CD14-positive monocyte (primary cell): ENCODE measurements around the gene LRRC74A. TPM values are rescaled to one million over a fixed set of nuclear protein-coding genes. Genes with fewer than 3 reads are reported as not detected.
"Not testable (repeated sequence)": the region's sequence is repeated elsewhere in the genome, so short reads cannot be mapped to it uniquely, and the experiment has no call there.

Source experiments
- DNase-seq, 3 donors: peaks; one replicate each; pipeline ENCODE4 v3.0.0-alpha.2; 2011 to 2022
- H2AFZ ChIP-seq: 2 replicates; pipeline ENCODE4 v1.6.0; 2012; ENCODE audit warnings: mild to moderate bottlenecking, low read depth, low read length, inconsistent platforms; ENCODE audit not compliant: insufficient read depth, poor library complexity, severe bottlenecking
- H3K27ac ChIP-seq, 2 donors: 1 replicate in 1 of 2; 2 replicates in 1 of 2; pipeline ENCODE4 v1.5.1; 2012 to 2013; ENCODE audit warnings: low read length in 2 of 2, control low read depth in 1 of 2, inconsistent platforms in 1 of 2, low read depth in 1 of 2, mild to moderate bottlenecking in 1 of 2
- H3K27me3 ChIP-seq, 2 donors: one replicate each; pipeline versions ENCODE4 v1.6.0 to v1.6.1; 2011 to 2013; ENCODE audit warnings: low read length in 2 of 2; ENCODE audit not compliant: control insufficient read depth in 2 of 2, insufficient read depth in 2 of 2
- H3K36me3 ChIP-seq, 2 donors: replicated peaks in 1 of 2; 1 replicate in 1 of 2; 2 replicates in 1 of 2; pipeline versions ENCODE4 v1.5.1 to v1.6.1; 2012 to 2013; ENCODE audit warnings: low read length in 2 of 2, control low read depth in 1 of 2, inconsistent platforms in 1 of 2, mild to moderate bottlenecking in 1 of 2; ENCODE audit not compliant: insufficient read depth in 2 of 2, control insufficient read depth in 1 of 2
- H3K4me1 ChIP-seq, 2 donors: 1 replicate in 1 of 2; 2 replicates in 1 of 2; pipeline versions ENCODE4 v1.5.1 to v1.6.1; 2012 to 2013; ENCODE audit warnings: low read length in 2 of 2, control low read depth in 1 of 2, inconsistent platforms in 1 of 2, mild to moderate bottlenecking in 1 of 2, moderate library complexity in 1 of 2; ENCODE audit not compliant: insufficient read depth in 2 of 2, control insufficient read depth in 1 of 2
- H3K4me2 ChIP-seq: replicated peaks from 2 replicates; pipeline ENCODE3; 2012; ENCODE audit warnings: low read length, moderate library complexity, mild to moderate bottlenecking; ENCODE audit not compliant: poor library complexity, severe bottlenecking; ENCODE audit errors: extremely low read depth
- H3K4me3 ChIP-seq, 3 experiments: fragments of 200-600 bp in 1 of 3; sonication (generic) in 1 of 3; replicated peaks in 1 of 3; 1 replicate in 2 of 3; 2 replicates in 1 of 3; pipeline ENCODE4 v1.5.1; 2011 to 2013; ENCODE audit warnings: low read length in 3 of 3, mild to moderate bottlenecking in 3 of 3, control low read depth in 2 of 3, low read depth in 2 of 3, inconsistent platforms in 1 of 3, moderate library complexity in 1 of 3
- H3K79me2 ChIP-seq: 2 replicates; pipeline ENCODE4 v1.6.0; 2012; ENCODE audit warnings: mild to moderate bottlenecking, control low read depth, inconsistent platforms, low read length, moderate library complexity; ENCODE audit not compliant: insufficient read depth
- H3K9ac ChIP-seq: 2 replicates; pipeline ENCODE4 v1.6.0; 2017; ENCODE audit warnings: low read length, mild to moderate bottlenecking; ENCODE audit not compliant: insufficient read depth, poor library complexity, severe bottlenecking
- H3K9me3 ChIP-seq, 2 donors: replicated peaks in 1 of 2; 1 replicate in 1 of 2; 2 replicates in 1 of 2; pipeline versions ENCODE4 v1.5.1 to v1.6.1; 2012 to 2013; ENCODE audit warnings: low read length in 2 of 2, control low read depth in 1 of 2; ENCODE audit not compliant: control insufficient read depth in 1 of 2, insufficient read depth in 1 of 2
- H4K20me1 ChIP-seq: 2 replicates; pipeline ENCODE4 v1.6.0; 2012; ENCODE audit warnings: mild to moderate bottlenecking, low read length, control low read depth, moderate library complexity; ENCODE audit not compliant: insufficient read depth
- H3K27ac Mint-ChIP-seq, 7 donors: one replicate each; pipeline ENCODE4 v1.8.0; 2020; ENCODE audit warnings: mild to moderate bottlenecking in 7 of 7, mixed read lengths in 7 of 7, moderate library complexity in 6 of 7, inconsistent platforms in 2 of 7
- H3K27me3 Mint-ChIP-seq, 3 donors: one replicate each; pipeline ENCODE4 v1.8.0; 2021 to 2022; ENCODE audit warnings: low read depth in 3 of 3, mild to moderate bottlenecking in 3 of 3, mixed read lengths in 3 of 3, moderate library complexity in 3 of 3, inconsistent platforms in 1 of 3
- H3K36me3 Mint-ChIP-seq, 2 donors: one replicate each; pipeline ENCODE4 v1.8.0; 2020; ENCODE audit warnings: mixed read lengths in 2 of 2, inconsistent platforms in 1 of 2, mild to moderate bottlenecking in 1 of 2
- H3K4me1 Mint-ChIP-seq: one replicate; pipeline ENCODE4 v1.8.0; 2020; ENCODE audit warnings: mild to moderate bottlenecking, mixed read lengths
- H3K4me3 Mint-ChIP-seq, 2 donors: one replicate each; pipeline ENCODE4 v1.8.0; 2020; ENCODE audit warnings: mild to moderate bottlenecking in 2 of 2, mixed read lengths in 2 of 2, moderate library complexity in 1 of 2
- H3K9me3 Mint-ChIP-seq, 7 donors: one replicate each; pipeline ENCODE4 v1.8.0; 2020 to 2022; ENCODE audit warnings: mixed read lengths in 7 of 7, mild to moderate bottlenecking in 6 of 7, moderate library complexity in 6 of 7, inconsistent platforms in 2 of 7
- CTCF ChIP-seq: fragments of 200-600 bp; IDR thresholded peaks from one replicate; pipeline ENCODE4 v1.8.0; 2022; ENCODE audit warnings: antibody characterized with exemption, mild to moderate bottlenecking
- WGBS: methylation state at CpG from one replicate; pipeline ENCODE4 v1.1.5; 2013; ENCODE audit warnings: missing lambda C conversion rate; ENCODE audit not compliant: insufficient coverage; 5-methylcytosine and 5-hydroxymethylcytosine counted together
- intact Hi-C, 2 donors: fragments of 100-400 bp; cut with micrococcal nuclease; formaldehyde crosslinking; loops; one replicate each; pipeline versions ENCODE4 v1.15.0 to v1.15.1; 2023
- polyA plus RNA-seq, 3 donors: library from polyadenylated mRNA; depleted of rRNA in 1 of 3; unstranded in 2 of 3; stranded (reverse) in 1 of 3; fragments of 300-500 nt in 2 of 3; fragments of >200 nt in 1 of 3; fragmentation: Illumina TruSeq in 2 of 3; gene quantifications; 1 replicate in 2 of 3; 2 replicates in 1 of 3; pipeline ENCODE4 v1.2.3, GENCODE V29; 2012 to 2021

LRRC74A gene
- polyA plus RNA-seq, 3 donors = 0.24 TPM; not detected in 2

GRCh38 chr14:76891391-76891790 is 65.2 kb downstream of the LRRC74A start:
- intact Hi-C loops = no loop called here
- WGBS = 0% methylated on average over 1 of the region's 1 CpG

GRCh38 chr14:76894308-76894707 is 68.1 kb downstream of the LRRC74A start:
- DNase-seq = no peak
- Mint-ChIP-seq H3K36me3 (no peaks in the 10 kb centered on the region), H3K4me1 (no peaks in the 10 kb centered on the region), H3K27me3 (peaks cover 0 to 6% (median 2%) of the 10 kb centered on the region in 3 donors), H3K4me3 (no peak overlapping the region), H3K9me3 (peaks cover 5 to 15% (median 12%) of the 10 kb centered on the region in 7 donors), H3K27ac (peak overlapping the region in 1 of 7 donors; percentile 75)
- Histone ChIP-seq H3K27ac (no peak overlapping the region), H4K20me1 (no peaks in the 10 kb centered on the region), H3K9me3 (peaks cover 8 to 10% of the 10 kb centered on the region in 2 donors), H3K4me1 (no peaks in the 10 kb centered on the region), H2AFZ (no peak overlapping the region), H3K4me2 (no peak overlapping the region), H3K36me3 (no peaks in the 10 kb centered on the region), H3K4me3 (no peak overlapping the region), H3K9ac (no peak overlapping the region), H3K79me2 (no peaks in the 10 kb centered on the region), H3K27me3 (no peaks in the 10 kb centered on the region)
- TF ChIP-seq CTCF = no peak
- WGBS = 100% methylated on average over 3 of the region's 5 CpGs
- intact Hi-C loops = no loop called here

More at GRCh38 chr14:76891391-76891790, 65.2 kb downstream of the LRRC74A start:
- Histone ChIP-seq H4K20me1 (no peaks in the 10 kb centered on the region), H3K4me2 (no peak overlapping the region), H3K79me2 (no peaks in the 10 kb centered on the region), H3K27ac (no peak overlapping the region), H3K4me1 (no peaks in the 10 kb centered on the region), H3K9ac (no peak overlapping the region), H2AFZ (no peak overlapping the region), H3K36me3 (no peaks in the 10 kb centered on the region), H3K4me3 (no peak overlapping the region), H3K27me3 (no peaks in the 10 kb centered on the region), H3K9me3 (peaks cover 8 to 10% of the 10 kb centered on the region in 2 donors)
- H3K9me3 Mint-ChIP-seq = peaks cover 5 to 14% (median 10%) of the 10 kb centered on the region in 7 donors
- peaks cover 2 to 12% (median 10%) of the 10 kb centered on the region in 3 donors for H3K27me3 Mint-ChIP-seq
- H3K4me3 Mint-ChIP-seq = no peak overlapping the region
- no peak for TF ChIP-seq CTCF
- H3K4me1 Mint-ChIP-seq = no peaks in the 10 kb centered on the region
- H3K36me3 Mint-ChIP-seq = no peaks in the 10 kb centered on the region
- DNase-seq = no peak
- H3K27ac Mint-ChIP-seq = no peak overlapping the region

GRCh38 chr14:76898006-76898405 is 71.8 kb downstream of the LRRC74A start:
- H3K9me3 ChIP-seq, H3K27ac Mint-ChIP-seq, DNase-seq, H3K4me3 ChIP-seq, H3K4me2 ChIP-seq, intact Hi-C loops, H3K36me3 ChIP-seq, H2AFZ ChIP-seq, H3K27me3 ChIP-seq, H3K4me1 Mint-ChIP-seq, H3K9me3 Mint-ChIP-seq, H4K20me1 ChIP-seq, H3K4me1 ChIP-seq, H3K4me3 Mint-ChIP-seq, H3K9ac ChIP-seq, H3K79me2 ChIP-seq, H3K27me3 Mint-ChIP-seq, H3K27ac ChIP-seq, H3K36me3 Mint-ChIP-seq: not testable (repeated sequence)
- 98% methylated on average over 26 of the region's 37 CpGs for WGBS
